Lung (tissue), 12 donors: ENCODE results near the gene ELMOD1. TPM values are rescaled to one million over a fixed set of nuclear protein-coding genes. Genes with fewer than 3 reads are reported as not detected.
A peak's percentile ranks its signal among the peaks of the same experiment; 100 is the strongest.

Experiments used
- ATAC-seq: fragments of 200-7000 bp; cut with Tn5 transposase; one replicate; pipeline ENCODE4 v1.9.1; 2020; ENCODE audit warnings: moderate number of reproducible peaks; ENCODE audit not compliant: insufficient read depth, low FRiP score
- DNase-seq, 3 donors: peaks; one replicate each; pipeline ENCODE4 v3.0.0-alpha.2; 2013 to 2017
- H3K27ac ChIP-seq, 2 donors: one replicate each; pipeline ENCODE4 v1.5.1; 2013; ENCODE audit warnings: mild to moderate bottlenecking in 2 of 2, moderate library complexity in 2 of 2, control low read depth in 1 of 2, inconsistent platforms in 1 of 2, low read depth in 1 of 2, low read length in 1 of 2
- H3K27me3 ChIP-seq, 3 donors: one replicate each; pipeline ENCODE4 v1.5.1; 2013; ENCODE audit warnings: low read length in 2 of 3; ENCODE audit not compliant: control insufficient read depth in 3 of 3, insufficient read depth in 3 of 3
- H3K36me3 ChIP-seq, 4 donors: one replicate each; pipeline ENCODE4 v1.5.1; 2013; ENCODE audit warnings: low read length in 4 of 4, mild to moderate bottlenecking in 1 of 4, moderate library complexity in 1 of 4; ENCODE audit not compliant: control insufficient read depth in 4 of 4, insufficient read depth in 4 of 4
- H3K4me1 ChIP-seq, 5 donors: one replicate each; pipeline ENCODE4 v1.5.1; 2013; ENCODE audit warnings: low read length in 5 of 5, mild to moderate bottlenecking in 2 of 5, moderate library complexity in 1 of 5; ENCODE audit not compliant: control insufficient read depth in 5 of 5, insufficient read depth in 5 of 5
- H3K4me3 ChIP-seq: one replicate; pipeline ENCODE4 v1.5.1; 2013; ENCODE audit warnings: mild to moderate bottlenecking, control low read depth, moderate library complexity
- H3K9ac ChIP-seq, 2 donors: one replicate each; pipeline ENCODE4 v1.5.1; 2013; ENCODE audit warnings: low read length in 2 of 2, control low read depth in 1 of 2; ENCODE audit not compliant: insufficient read depth in 1 of 2
- H3K9me3 ChIP-seq, 4 donors: one replicate each; pipeline ENCODE4 v1.5.1; 2013; ENCODE audit warnings: low read length in 3 of 4, mild to moderate bottlenecking in 1 of 4, moderate library complexity in 1 of 4; ENCODE audit not compliant: control insufficient read depth in 4 of 4, insufficient read depth in 3 of 4
- CTCF ChIP-seq: IDR thresholded peaks from 2 replicates; pipeline ENCODE4 v1.5.1; 2012; ENCODE audit warnings: mild to moderate bottlenecking; ENCODE audit errors: control extremely low read depth, extremely low read depth
- WGBS, 2 donors: extraction: QIAGEN DNeasy Blood & Tissue Kit; methylation state at CpG; one replicate each; pipeline ENCODE4 v1.1.7; 2013; 5-methylcytosine and 5-hydroxymethylcytosine counted together
- polyA plus RNA-seq, 2 donors: library from polyadenylated mRNA; stranded (reverse); fragments of 200-250 nt; gene quantifications; one replicate each; pipeline ENCODE4 v1.2.1, GENCODE V29; 2013
- total RNA-seq, 2 donors: library from RNA; depleted of rRNA in 1 of 2; stranded (reverse); fragments of >200 nt in 1 of 2; gene quantifications; one replicate each; pipeline ENCODE4 v1.2.1, GENCODE V29; 2014 to 2021
- donor health status: control.
- donor health status: control.
- donor health status: Bipolar disorder and iron deficiency.
- donor health status: healthy.
- donor health status: DM: yes; HTN: yes; CAD: no.

ELMOD1 gene
- total and polyA plus RNA-seq, 4 donors, result 0.19 to 1.9 (median 0.82) TPM

- H3K4me3 ChIP-seq, result no peak overlapping the region
- H3K9me3 ChIP-seq, result peaks cover 0 to 2% (median 0%) of the 10 kb centered on the region in 4 donors
- peaks cover 0 to 40% (median 30%) of the 10 kb centered on the region in 3 donors for H3K27me3 ChIP-seq
- H3K27ac ChIP-seq, result no peak overlapping the region
- 78 to 83% methylated on average over 5 of the region's 5 CpGs for WGBS, 2 donors
- TF ChIP-seq CTCF, result no peak
- peaks cover 0 to 16% (median 4%) of the 10 kb centered on the region in 5 donors for H3K4me1 ChIP-seq
- ATAC-seq (no peak), DNase-seq (no peak)
- H3K36me3 ChIP-seq, result no peaks in the 10 kb centered on the region
- H3K9ac ChIP-seq, result no peak overlapping the region
Observed at GRCh38 chr11:107587306-107587979, 3.5 kb upstream of the ELMOD1 start.

- Histone ChIP-seq H3K9me3 (peaks cover 0 to 2% (median 0%) of the 10 kb centered on the region in 4 donors), H3K36me3 (no peaks in the 10 kb centered on the region), H3K27ac (no peak overlapping the region), H3K27me3 (peaks cover 0 to 56% (median 48%) of the 10 kb centered on the region in 3 donors), H3K4me3 (peak overlapping the region; percentile 69), H3K4me1 (peaks cover 0 to 16% (median 7%) of the 10 kb centered on the region in 5 donors), H3K9ac (peak overlapping the region in 1 of 2 donors; percentile 53)
- WGBS, 2 donors, result 1% methylated on average over 49 of the region's 49 CpGs
- ATAC-seq, result peak; percentile 8
- TF ChIP-seq CTCF, result no peak
- DNase-seq, result peak; percentile 20 to 26 (median 24)
Observed at GRCh38 chr11:107591378-107592230, 657 bp downstream of the ELMOD1 start.

- Histone ChIP-seq H3K36me3 (no peaks in the 10 kb centered on the region), H3K4me1 (peaks cover 0 to 16% (median 7%) of the 10 kb centered on the region in 5 donors), H3K4me3 (no peak overlapping the region), H3K27ac (no peak overlapping the region), H3K9me3 (peaks cover 0 to 2% (median 0%) of the 10 kb centered on the region in 4 donors), H3K27me3 (peaks cover 0 to 54% (median 51%) of the 10 kb centered on the region in 3 donors), H3K9ac (no peak overlapping the region)
- WGBS, 2 donors, result 11 to 20% methylated on average over 6 of the region's 6 CpGs
- DNase-seq (peak; percentile 19 to 28 (median 25)), ATAC-seq (no peak)
- no peak for TF ChIP-seq CTCF
Observed at GRCh38 chr11:107592231-107592590, 1.3 kb downstream of the ELMOD1 start.
